GM19099 (cell line): ENCODE measurements around the gene EHBP1L1.

Experiments
- POLR2A ChIP-seq: IDR thresholded peaks from 3 replicates; pipeline ENCODE4 v1.6.1; 2011; ENCODE audit warnings: low read depth; ENCODE audit not compliant: insufficient read length; ENCODE audit errors: extremely low read depth

EHBP1L1 gene

DNA sequence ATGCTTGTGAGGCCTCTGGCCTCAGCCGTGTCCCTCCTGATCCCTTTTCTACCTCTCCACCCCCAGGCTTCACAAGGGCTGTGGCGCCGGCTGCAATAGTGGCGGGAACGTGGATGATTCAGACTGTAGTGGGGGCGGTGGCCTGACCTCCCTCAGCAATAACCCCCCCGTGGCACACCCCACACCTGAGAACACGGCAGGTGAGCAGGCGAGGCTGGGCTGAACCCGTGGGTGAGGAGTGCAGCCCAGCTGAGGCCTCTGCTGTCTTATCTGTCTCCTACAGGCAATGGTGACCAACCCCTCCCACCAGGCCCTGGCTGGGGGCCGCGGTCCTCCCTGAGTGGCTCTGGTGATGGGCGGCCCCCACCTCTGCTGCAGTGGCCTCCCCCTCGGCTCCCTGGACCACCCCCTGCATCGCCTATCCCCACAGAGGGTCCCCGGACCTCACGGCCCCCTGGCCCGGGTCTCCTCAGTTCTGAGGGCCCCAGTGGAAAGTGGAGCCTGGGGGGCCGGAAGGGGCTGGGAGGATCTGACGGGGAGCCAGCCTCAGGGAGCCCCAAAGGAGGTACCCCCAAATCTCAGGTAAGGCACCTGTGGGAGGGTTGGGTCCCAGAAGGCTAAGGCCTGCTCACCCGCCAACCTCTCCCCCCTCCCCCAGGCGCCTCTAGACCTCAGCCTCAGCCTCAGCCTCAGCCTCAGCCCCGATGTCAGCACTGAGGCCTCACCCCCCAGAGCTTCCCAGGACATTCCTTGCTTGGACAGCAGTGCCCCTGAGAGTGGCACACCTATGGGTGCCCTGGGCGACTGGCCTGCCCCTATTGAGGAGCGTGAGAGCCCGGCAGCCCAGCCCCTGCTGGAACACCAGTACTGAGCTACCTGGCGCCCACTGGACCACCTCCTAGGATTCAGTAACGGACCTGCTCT lies 60.5 kb downstream of the EHBP1L1 start:
- no peak for TF ChIP-seq POLR2A

DNA sequence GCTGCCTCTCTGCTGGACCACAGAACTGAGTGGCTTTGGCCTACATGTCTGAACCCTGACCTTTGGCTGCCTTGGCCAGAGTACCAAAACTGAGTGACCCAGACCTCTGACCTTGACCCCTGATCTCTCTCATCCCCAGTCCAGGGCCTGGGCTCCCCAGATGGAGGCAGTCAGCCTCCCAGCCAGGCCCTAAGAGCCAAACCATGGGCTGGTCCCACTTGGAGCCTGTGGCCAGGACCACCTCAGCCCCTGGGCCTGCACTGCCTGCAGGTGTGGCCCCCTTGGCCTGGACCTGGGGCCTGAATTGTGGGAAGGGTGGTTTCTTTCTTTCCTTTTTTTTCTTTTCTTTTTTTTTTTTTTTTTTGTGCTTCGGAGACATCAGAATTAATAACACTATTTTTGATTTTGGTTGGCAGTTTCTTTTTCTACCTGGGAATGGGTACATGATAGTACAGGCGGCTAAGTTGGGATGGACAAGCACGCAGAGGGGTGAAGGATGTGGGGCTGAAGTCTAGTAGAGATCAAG lies 61.2 kb downstream of the EHBP1L1 start:
- TF ChIP-seq POLR2A, result no peak

DNA sequence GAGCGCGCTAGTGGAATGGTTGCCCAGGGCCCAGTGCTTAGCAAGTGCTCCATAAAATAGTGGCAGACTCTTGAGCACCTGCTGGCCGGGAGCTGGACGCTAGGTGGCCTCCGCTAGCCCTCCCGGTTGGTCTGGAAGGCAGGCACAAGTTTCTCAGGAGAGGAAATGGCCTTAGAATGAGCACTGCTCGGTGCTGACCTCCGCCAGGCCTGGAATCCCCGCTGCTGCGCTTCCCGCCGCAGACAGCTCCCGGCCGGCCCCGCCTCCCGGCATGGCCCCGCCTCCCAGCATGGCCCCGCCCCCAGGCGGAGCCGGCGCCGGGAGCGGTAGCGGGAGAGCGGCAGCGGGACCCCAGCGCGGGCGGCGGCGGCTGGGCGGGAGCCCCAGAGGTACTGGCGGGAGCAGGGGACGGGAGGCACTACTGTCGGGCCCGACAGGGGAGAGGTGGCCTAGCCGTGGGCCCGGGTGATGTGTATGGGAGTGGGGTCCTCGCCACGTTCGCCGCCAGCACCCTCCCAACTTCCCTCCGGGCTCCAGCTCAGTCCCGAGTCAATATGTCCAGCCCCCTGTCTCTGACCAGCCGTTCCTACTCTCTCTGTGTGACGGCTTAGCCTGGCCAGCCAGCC lies 62.1 kb downstream of the EHBP1L1 start, which contains the start of gene SIPA1:
Gene SIPA1, plus strand, starts transcription at position 308 of the 626 bp plus-strand sequence. CDS start 2,821 bp downstream, outside the sequence.
- TF ChIP-seq POLR2A, result peak; percentile 85

DNA sequence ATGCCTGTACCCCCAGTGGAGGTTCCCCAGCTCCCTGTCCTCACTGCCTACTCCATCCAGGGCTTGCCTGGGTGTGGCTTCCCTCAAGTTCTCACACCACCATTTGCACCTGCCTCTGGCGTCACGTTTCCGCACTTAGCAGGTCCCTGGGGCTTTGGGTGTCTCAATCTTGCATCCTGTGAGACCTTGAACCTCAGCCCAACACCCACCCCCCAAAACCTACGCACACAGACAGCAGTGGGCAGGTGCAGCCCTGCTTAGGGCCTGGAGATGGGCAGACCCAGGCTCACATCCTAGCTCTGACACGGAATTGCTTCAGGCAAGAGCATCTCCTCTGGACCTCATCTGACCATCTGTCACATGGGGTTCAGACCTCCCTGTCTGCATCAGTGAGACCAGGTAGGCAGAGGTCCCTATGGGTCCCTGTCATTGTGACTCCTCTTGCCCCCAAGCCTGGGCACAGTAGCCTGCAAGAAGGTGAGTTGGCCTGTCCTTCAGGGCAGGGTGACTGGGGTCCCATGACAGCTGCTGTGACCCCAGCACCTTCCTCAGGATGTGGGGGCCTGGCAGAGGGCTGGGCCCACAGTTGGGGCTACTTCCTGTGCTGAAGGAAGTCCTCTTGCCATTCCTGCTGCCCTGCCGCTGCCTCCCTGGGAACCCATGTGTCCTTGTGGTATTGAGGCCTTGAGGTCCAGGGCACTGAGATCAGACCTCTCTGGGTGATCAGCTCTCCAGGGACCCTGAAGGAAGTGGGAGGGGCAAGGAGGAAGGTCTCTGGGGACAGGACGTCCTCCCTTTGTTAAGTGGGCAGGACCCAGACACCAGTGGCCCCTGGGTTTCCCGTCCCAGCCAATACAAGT lies 64.0 kb downstream of the EHBP1L1 start:
- TF ChIP-seq POLR2A, result peak; percentile 76

DNA sequence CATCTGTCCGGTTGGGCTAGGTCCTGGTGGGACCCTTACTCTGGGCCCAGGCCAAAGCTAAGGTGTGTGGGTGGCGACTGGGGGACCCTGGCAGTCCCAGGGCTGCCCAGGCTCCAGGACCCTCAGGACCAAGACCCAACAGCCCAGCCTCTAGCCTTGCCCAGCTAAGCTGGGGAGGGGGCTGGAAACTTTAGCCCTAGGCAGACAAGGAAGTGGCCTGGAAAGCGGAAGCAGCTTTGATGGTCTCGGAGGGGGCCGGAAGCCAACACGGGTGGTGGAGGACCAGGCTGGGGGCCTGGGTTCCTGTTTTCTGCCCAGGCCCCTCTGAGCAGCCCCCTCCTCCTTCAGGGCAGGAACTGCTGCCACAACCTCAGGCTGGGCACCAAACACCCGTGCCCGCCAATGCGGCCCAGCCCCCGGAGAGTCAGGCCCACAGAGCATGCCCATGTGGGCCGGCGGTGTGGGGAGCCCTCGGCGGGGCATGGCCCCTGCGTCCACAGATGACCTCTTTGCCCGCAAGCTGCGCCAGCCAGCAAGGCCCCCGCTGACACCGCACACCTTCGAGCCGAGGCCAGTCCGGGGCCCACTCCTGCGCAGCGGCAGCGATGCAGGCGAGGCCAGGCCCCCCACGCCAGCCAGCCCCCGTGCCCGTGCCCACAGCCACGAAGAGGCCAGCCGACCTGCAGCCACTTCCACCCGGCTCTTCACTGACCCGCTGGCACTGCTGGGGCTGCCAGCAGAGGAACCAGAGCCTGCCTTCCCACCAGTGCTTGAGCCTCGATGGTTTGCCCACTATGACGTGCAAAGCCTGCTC lies 64.8 kb downstream of the EHBP1L1 start:
- peak; percentile 31 for TF ChIP-seq POLR2A

DNA sequence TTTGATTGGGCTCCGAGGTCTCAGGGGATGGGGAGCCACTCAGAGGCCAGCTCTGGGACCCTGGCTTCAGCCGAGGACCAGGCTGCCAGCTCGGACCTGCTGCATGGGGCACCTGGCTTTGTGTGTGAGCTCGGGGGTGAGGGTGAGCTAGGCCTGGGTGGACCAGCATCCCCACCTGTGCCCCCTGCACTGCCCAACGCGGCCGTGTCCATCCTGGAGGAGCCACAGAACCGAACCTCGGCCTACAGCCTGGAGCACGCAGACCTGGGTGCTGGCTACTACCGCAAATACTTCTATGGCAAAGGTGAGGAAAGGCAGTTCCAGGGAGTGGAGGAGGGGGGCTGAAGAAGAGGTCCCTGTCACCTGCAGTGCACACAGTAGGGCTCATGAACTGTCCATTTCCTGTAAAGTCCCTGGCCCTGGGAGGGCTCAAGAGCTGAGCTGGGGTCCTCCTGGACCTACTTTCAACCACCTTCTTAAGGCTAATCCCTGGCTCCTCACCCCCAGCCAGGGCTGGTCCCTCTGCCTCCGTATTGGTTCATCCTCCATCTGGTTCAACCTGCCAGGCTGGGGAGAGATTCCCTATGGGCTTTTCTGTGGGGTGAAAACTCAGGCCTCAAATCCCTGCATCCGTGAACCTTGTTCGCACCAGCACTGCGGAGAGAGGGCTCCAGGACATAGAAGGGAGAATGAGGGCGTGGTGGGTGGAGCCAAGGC lies 65.6 kb downstream of the EHBP1L1 start:
- no peak for TF ChIP-seq POLR2A
